ENCODE data around the gene PALMD. TPM values are rescaled to one million over a fixed set of nuclear protein-coding genes. Genes with fewer than 3 reads are reported as not detected.

Gene PALMD
- total RNA-seq: not detected
- polyA plus RNA-seq (2013, experiment 1 of 2): not detected
- polyA plus RNA-seq (2013, experiment 2 of 2): 1.7 TPM
- total RNA-seq: 0 to 0.16 (median 0) reads per million in 172 experiments

- intact Hi-C loops (cut with DNase I, micrococcal nuclease): no loop called here
Measured at GRCh38 chr1:99645699-99646531, at the start of gene PALMD. Gene PALMD (plus strand): TSS chr1:99646113. CDS start chr1:99646318, 205 bp downstream.

GRCh38 chr1:99598738-99599411 is 47.0 kb upstream of the PALMD start:
- intact Hi-C loops (cut with DNase I, micrococcal nuclease): no loop called here
- no peaks in the 10 kb centered on the region for H3K36me3 ChIP-seq (ENCODE audit: insufficient read depth, low read length)
- no peak overlapping the region for H3K4me3 ChIP-seq (ENCODE audit: low read length)
- H3K9me3 ChIP-seq (ENCODE audit: control insufficient read depth in 1 of 2, insufficient read depth in 1 of 2, low read length in 2 of 2): no peaks in the 10 kb centered on the region
- DNase-seq (no peak), ATAC-seq (ENCODE audit: poor library complexity) (no peak)
- TF ChIP-seq CTCF (IDR thresholded peaks at IDR 0.05): no peak
- Mint-ChIP-seq H3K9me3 (peaks cover 2% of the 10 kb centered on the region), H3K4me3 (no peak overlapping the region), H3K27ac (no peak overlapping the region), H3K4me1 (ENCODE audit: low read depth) (no peaks in the 10 kb centered on the region), H3K36me3 (ENCODE audit: low read depth) (no peaks in the 10 kb centered on the region), H3K27me3 (no peaks in the 10 kb centered on the region)
- no peak overlapping the region for H3K27ac ChIP-seq (ENCODE audit: low read depth in 1 of 2, low read length in 2 of 2)
- H3K27me3 ChIP-seq (ENCODE audit: control insufficient read depth in 1 of 2, insufficient read depth in 2 of 2, low read length in 2 of 2): no peaks in the 10 kb centered on the region
- ChIA-PET CTCF (no interaction called here), POLR2A (no interaction called here)
- no peaks in the 10 kb centered on the region for H3K4me1 ChIP-seq (ENCODE audit: insufficient read depth, low read length)

More at GRCh38 chr1:99645699-99646531, at the start of gene PALMD:
- no peak within 1 kb of the TSS for H3K27ac Mint-ChIP-seq
- no peak within 1 kb of the TSS for H3K27ac ChIP-seq (ENCODE audit: low read depth in 1 of 2, low read length in 2 of 2)
- TF ChIP-seq CTCF (IDR thresholded peaks at IDR 0.05): no peak
- no peak within 1 kb of the TSS for H3K4me3 Mint-ChIP-seq
- H3K27me3 ChIP-seq (ENCODE audit: control insufficient read depth in 1 of 2, insufficient read depth in 2 of 2, low read length in 2 of 2): peaks cover 0 to 33% of the 10 kb centered on the region in 2 experiments
- ATAC-seq (ENCODE audit: poor library complexity) (no peak), DNase-seq (no peak)
- no peaks in the 10 kb centered on the region for H3K36me3 ChIP-seq (ENCODE audit: insufficient read depth, low read length)
- H3K4me1 ChIP-seq (ENCODE audit: insufficient read depth, low read length): no peaks in the 10 kb centered on the region
- ChIA-PET CTCF (interaction anchor here (1.5 kb wide), 1 partner anchor 11 kb away, joined by 4 read pairs; no protein-coding TSS in a partner anchor), POLR2A (no interaction called here)
- H3K9me3 Mint-ChIP-seq: no peaks in the 10 kb centered on the region
- H3K36me3 Mint-ChIP-seq (ENCODE audit: low read depth): no peaks in the 10 kb centered on the region
- no peaks in the 10 kb centered on the region for H3K9me3 ChIP-seq (ENCODE audit: control insufficient read depth in 1 of 2, insufficient read depth in 1 of 2, low read length in 2 of 2)
- no peaks in the 10 kb centered on the region for H3K4me1 Mint-ChIP-seq (ENCODE audit: low read depth)
- peaks cover 34% of the 10 kb centered on the region for H3K27me3 Mint-ChIP-seq
- H3K4me3 ChIP-seq (ENCODE audit: low read length): no peak within 1 kb of the TSS

- intact Hi-C loops (cut with DNase I, micrococcal nuclease): no loop called here
- no peak for TF ChIP-seq CTCF (IDR thresholded peaks at IDR 0.05)
- ChIA-PET POLR2A (no interaction called here), CTCF (no interaction called here)
- no peaks in the 10 kb centered on the region for H3K4me1 ChIP-seq (ENCODE audit: insufficient read depth, low read length)
- H3K27ac ChIP-seq (ENCODE audit: low read depth in 1 of 2, low read length in 2 of 2): no peak overlapping the region
- no peaks in the 10 kb centered on the region for H3K36me3 Mint-ChIP-seq (ENCODE audit: low read depth)
- no peaks in the 10 kb centered on the region for H3K9me3 Mint-ChIP-seq
- no peaks in the 10 kb centered on the region for H3K36me3 ChIP-seq (ENCODE audit: insufficient read depth, low read length)
- ATAC-seq (ENCODE audit: poor library complexity): no peak
- no peak overlapping the region for H3K4me3 ChIP-seq (ENCODE audit: low read length)
- no peak for DNase-seq
- H3K27ac Mint-ChIP-seq: no peak overlapping the region
- H3K4me1 Mint-ChIP-seq (ENCODE audit: low read depth): no peaks in the 10 kb centered on the region
- no peak overlapping the region for H3K4me3 Mint-ChIP-seq
- H3K9me3 ChIP-seq (ENCODE audit: control insufficient read depth in 1 of 2, insufficient read depth in 1 of 2, low read length in 2 of 2): no peaks in the 10 kb centered on the region
- H3K27me3 ChIP-seq (ENCODE audit: control insufficient read depth in 1 of 2, insufficient read depth in 2 of 2, low read length in 2 of 2): no peaks in the 10 kb centered on the region
- H3K27me3 Mint-ChIP-seq: no peaks in the 10 kb centered on the region
Measured at GRCh38 chr1:99599678-99600175, 46.2 kb upstream of the PALMD start.

Data from CD4-positive, alpha-beta T cell (primary cell).